HG02840 (cell line): ENCODE measurements around the gene PCF11.
"Not testable (repeated sequence)": the region's sequence is repeated elsewhere in the genome, so short reads cannot be mapped to it uniquely, and the experiment has no call there.

Experiments used
- ATAC-seq: cut with Tn5 transposase; IDR thresholded peaks from one replicate; pipeline ENCODE4 v1.9.1; 2021; ENCODE audit warnings: mild to moderate bottlenecking, moderate library complexity, moderate number of reproducible peaks; ENCODE audit not compliant: unreplicated experiment, low FRiP score

PCF11 gene

GRCh38 chr11:83192606-83193245 is 35.8 kb downstream of the PCF11 start:
- ATAC-seq, result no peak

- peak; percentile 89 for ATAC-seq
Measured at GRCh38 chr11:83193315-83194280, 36.7 kb downstream of the PCF11 start, which contains the start of gene ANKRD42. ANKRD42 (plus strand) TSS chr11:83193712; CDS start chr11:83194671, 959 bp downstream.

- peak; percentile 50 for ATAC-seq
Measured at GRCh38 chr11:83194281-83195142, 37.6 kb downstream of the PCF11 start.

DNA sequence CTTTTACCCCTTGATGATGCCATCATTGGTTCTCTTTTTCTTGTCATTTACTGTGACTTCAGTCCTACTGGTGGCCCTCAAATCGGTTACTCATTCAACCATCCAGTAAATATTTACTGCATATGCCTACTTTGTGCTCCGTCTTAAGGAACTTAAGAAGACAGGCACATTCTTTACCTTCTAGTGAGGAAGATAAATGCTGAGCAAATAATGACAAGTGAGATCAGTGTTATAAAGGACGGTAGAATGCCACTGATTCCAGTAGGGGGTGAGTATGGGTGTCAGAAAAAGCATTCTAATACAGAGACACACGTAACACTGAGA is 38.2 kb downstream of the PCF11 start:
- no peak for ATAC-seq

- no peak for ATAC-seq
Measured at GRCh38 chr11:83195649-83196048, 38.7 kb downstream of the PCF11 start.

DNA sequence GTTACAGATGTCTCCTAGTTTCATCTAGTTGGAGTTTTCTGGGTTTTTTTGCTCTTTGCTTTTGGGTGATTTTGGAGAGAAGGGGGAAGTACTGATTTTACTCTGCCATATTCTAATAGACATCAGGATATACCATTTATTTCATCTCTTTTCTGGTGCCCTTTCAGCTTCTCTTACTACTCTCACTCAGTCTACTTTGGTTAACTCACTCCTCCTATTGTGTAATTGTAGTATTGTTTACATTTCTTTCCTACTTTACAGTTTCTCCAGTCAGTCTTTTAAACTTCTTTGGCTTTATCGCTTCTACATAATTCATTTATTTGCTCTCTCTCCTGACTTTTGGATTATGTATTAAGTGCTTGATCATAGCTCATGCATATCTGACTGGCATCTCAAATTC is 43.1 kb downstream of the PCF11 start:
- ATAC-seq, result no peak

DNA sequence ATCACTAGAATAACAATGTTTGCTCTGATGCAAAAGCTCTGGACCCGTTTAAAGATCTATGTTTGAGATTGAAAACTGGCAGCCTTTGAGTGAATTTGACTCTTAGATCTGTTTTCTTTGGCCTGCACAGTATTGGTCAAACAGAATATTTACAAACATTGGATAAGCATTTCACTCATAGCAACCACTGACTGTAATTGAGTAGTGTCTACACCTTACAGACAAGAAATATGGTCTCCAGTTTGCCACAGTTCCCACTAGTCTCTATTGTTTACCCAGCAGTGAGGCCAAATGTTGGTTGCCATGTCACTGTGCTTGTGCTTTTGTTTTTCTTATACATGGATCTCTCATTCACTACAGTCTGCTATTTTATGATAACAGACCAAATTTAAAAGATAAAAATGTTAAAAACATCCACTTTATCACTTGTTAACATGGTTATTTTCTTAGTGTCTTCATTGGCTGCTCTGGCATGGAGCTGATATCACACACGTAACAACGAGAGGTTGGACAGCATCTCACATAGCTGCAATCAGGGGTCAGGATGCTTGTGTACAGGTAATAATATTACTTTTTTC is 48.8 kb downstream of the PCF11 start:
- no peak for ATAC-seq

DNA sequence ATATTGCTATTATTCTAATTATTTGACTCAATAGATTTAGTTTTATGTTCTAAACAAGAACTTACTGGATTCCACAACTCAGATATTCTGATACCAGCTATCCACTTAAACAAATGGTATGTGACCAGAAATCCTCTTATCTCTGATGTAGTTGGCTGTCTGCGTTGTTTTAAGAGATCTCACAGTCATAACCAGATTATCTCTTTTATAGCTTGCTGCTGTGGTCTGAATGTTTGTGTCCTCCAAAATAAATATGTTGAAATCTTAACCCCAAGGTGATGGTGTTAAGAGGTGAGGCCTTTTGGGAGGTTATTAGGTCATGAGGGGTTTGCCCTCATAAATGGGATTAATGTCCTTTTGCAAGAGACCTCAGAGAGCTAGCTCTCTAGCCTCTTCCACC is 49.3 kb downstream of the PCF11 start:
- ATAC-seq, result no peak

DNA sequence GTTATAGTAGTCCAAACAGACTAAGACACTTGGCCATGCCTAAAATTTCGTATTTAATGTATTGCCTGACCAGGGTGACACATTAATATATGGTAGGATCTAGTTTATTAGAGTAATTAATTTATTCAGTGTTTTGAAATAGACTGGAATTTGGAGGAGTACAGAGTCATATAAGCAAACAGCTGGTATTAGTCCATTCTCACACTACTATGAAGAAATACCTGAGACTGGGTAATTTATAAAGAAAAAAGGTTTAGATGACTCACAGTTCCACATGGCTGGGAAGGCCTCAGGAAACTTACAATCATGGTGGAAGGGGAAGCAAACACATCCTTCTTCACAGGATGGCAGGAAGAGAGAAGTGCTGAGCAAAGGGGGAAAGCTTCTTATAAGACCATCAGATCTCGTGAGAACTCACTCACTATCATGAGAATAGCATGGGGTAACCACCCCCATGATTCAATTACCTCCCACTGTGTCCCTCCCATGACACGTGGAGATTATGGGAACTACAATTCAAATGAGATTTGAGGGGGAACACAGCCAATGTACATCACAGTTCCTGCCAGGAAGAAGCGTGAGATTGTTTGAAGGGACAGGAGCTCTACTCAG is 49.9 kb downstream of the PCF11 start:
- not testable (repeated sequence) for ATAC-seq

- ATAC-seq, result no peak
Measured at GRCh38 chr11:83219095-83219494, 62.2 kb downstream of the PCF11 start.

- ATAC-seq, result no peak
Measured at GRCh38 chr11:83220260-83220659, 63.3 kb downstream of the PCF11 start.

DNA sequence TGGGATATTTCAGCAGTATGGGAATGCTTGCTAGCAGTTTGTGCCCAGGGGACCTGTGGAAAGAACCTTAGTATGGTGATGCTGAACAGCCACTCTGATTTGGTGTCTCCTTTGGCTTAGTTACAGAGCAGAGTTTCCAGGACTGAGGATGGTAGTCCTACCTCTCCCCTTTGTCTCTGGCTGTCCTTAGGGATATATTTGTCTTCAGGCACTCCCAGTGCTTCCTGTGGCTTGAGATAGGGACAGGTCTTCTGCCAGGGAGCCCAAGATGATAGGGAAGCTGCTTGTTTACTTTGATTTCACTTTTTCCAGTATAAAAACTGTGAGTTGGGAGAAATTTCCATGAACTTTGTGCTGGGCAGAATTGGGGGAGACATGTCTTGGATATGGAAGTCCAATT is 64.8 kb downstream of the PCF11 start:
- ATAC-seq, result no peak

DNA sequence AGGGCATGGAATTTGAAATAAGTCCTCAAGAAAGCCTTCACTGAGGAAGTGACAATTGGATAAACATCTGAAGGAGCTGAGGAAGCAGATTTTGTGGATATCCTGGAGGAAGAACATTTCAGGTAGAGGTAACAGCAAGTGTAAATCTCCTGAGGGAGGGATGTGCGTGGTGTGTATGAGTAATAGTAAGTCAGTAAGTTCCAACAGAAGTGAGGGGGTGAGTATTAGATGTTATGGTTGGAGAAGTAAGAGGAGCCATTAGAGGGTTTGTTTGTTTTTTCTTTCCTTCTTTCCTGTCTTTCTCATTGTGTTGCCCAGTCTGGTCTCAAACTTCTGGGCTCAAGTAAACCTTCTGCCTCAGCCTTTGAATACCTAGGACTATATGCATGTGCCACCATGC is 65.6 kb downstream of the PCF11 start:
- no peak for ATAC-seq

GRCh38 chr11:83223457-83223856 is 66.5 kb downstream of the PCF11 start:
- no peak for ATAC-seq

DNA sequence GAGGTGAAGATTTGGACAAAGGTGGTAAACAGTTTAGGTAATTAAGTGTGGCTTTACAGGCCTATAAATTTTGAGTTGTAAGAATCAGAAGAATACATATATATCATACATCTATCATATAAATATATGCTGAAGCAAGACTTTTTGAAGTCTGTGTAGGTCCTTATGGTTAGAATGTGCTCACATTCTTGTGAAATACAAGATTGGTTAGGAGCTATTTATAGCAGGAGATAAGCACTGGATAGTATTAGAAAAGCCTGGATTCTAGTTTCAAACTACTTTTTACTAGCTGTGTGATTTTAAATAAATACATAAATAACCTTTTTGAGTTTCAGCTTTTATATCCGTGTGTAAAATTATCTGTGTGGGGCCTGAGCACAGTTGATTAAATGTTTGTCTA is 78.9 kb downstream of the PCF11 start:
- no peak for ATAC-seq
